Keratinocyte (primary cell): ENCODE data around the gene ZNF280C.

ENCODE experiments used
- CTCF ChIP-seq, 3 experiments: IDR thresholded peaks in 1 of 3; conservative IDR thresholded peaks in 1 of 3; optimal IDR thresholded peaks in 1 of 3; 2 replicates in 2 of 3; 3 replicates in 1 of 3; pipeline versions ENCODE3 to v1.5.1; 2011; ENCODE audit warnings: low read length in 3 of 3, mild to moderate bottlenecking in 3 of 3, moderate library complexity in 2 of 3, control low read depth in 1 of 3, inconsistent platforms in 1 of 3; ENCODE audit not compliant: insufficient read depth in 2 of 3; ENCODE audit errors: extremely low read depth in 1 of 3
- EZH2 ChIP-seq: IDR thresholded peaks from one replicate; pipeline ENCODE4 v1.6.1; 2012; ENCODE audit warnings: inconsistent platforms, mild to moderate bottlenecking, low read length, moderate library complexity

GRCh38 chrX:130174937-130175336 is 93.8 kb downstream of the ZNF280C start:
- no peak for TF ChIP-seq CTCF (optimal IDR thresholded peaks at IDR 0.05 in 1 of 3, IDR thresholded peaks at IDR 0.05 in 1 of 3, conservative IDR thresholded peaks at IDR 0.05 in 1 of 3; ENCODE audit: extremely low read depth in 1 of 3, insufficient read depth in 2 of 3, low read length in 3 of 3)
- TF ChIP-seq EZH2, result no peak
